SK-MEL-5 (cell line): Measurements from ENCODE around the gene ZSCAN30. TPM values are rescaled to one million over a fixed set of nuclear protein-coding genes. Genes with fewer than 3 reads are reported as not detected.
"Not testable (repeated sequence)": the region's sequence is repeated elsewhere in the genome, so short reads cannot be mapped to it uniquely, and the experiment has no call there.

Experiments used
- DNase-seq: peaks from one replicate; pipeline ENCODE4 v3.0.0-alpha.2; 2016; ENCODE audit warnings: low read depth, low spot score
- in situ Hi-C: cut with HindIII; loops from 2 replicates; pipeline ENCODE4 v1.10.0; 2016; ENCODE audit warnings: low sequenced_read_pairs, high pct_unique_total_duplicates, low pct_unique_long_range_greater_than_20kb
- total RNA-seq: library from RNA; depleted of rRNA; stranded (reverse); fragments of >200 nt; shearing (Covaris generic); gene quantifications from 2 replicates; pipeline ENCODE4 v1.2.3, GENCODE V29; 2014

Gene ZSCAN30
- total RNA-seq, 1 experiment from 2014 or later: 3.7 TPM

DNA sequence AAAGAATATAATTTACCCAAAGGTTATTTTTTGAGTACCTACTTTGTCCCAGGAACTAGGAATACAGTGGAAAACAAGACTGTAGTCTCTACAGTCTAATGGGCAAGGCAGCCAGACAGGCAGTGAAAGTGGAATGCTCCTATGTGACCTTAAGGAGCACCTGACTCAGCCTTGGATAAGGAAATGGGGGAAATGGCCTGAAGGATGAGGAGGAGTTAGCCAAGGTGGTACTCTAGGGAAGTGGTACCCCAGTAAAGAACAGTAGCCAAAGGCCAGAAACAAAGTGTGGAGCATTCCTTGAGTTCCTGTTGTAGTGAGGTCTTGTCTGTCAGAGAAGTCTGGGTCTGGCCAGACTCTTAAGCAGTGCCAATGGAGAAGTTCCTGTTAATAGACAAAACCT lies 43.2 kb downstream of the ZSCAN30 start:
- in situ Hi-C loops: loop anchor here (25.0 kb wide), 1 partner anchor 90 kb away; the partner anchor contains the start of gene ZNF24

DNA sequence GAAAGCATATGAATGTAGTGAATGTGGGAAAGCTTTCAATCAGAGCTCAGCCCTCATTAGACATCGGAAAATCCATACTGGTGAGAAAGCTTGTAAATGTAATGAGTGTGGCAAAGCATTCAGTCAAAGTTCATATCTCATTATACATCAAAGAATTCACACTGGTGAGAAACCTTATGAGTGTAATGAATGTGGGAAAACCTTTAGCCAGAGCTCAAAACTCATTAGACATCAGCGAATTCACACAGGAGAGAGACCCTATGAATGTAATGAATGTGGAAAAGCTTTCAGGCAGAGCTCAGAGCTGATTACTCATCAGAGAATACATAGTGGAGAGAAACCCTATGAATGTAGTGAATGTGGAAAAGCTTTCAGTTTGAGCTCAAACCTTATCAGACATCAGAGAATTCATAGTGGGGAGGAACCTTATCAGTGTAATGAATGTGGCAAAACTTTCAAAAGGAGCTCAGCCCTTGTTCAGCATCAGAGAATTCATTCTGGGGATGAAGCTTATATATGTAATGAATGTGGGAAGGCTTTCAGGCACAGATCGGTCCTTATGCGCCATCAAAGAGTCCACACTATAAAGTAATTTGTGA lies 44.2 kb downstream of the ZSCAN30 start:
- in situ Hi-C loops: loop anchor here (25.0 kb wide), 1 partner anchor 91 kb away; the partner anchor contains the start of gene ZNF24
- no peak for DNase-seq

More for the DNA sequence above, 43.2 kb downstream of the ZSCAN30 start:
- DNase-seq: no peak

DNA sequence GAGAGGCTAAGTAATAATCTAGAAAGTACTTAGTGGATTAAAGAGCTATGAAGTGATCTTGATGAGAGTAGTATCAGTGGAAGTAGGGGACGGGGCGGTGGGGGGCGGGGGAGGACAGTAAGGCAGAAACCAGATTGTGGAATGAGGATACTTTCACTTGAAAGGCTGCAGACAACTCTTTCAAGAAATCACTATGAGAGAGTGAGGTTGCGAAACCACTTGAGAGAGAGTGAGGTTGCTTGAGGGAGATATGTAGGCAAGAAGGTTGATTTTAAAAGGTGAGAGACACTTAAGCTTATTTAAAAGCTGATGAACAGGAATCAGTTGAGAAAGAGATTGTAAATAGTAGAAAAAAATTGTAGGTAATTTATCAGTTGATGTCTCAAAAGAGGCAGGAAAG lies 45.4 kb downstream of the ZSCAN30 start:
- in situ Hi-C loops: loop anchor here (25.0 kb wide), 1 partner anchor 93 kb away; the partner anchor contains the start of gene ZNF24
- no peak for DNase-seq

DNA sequence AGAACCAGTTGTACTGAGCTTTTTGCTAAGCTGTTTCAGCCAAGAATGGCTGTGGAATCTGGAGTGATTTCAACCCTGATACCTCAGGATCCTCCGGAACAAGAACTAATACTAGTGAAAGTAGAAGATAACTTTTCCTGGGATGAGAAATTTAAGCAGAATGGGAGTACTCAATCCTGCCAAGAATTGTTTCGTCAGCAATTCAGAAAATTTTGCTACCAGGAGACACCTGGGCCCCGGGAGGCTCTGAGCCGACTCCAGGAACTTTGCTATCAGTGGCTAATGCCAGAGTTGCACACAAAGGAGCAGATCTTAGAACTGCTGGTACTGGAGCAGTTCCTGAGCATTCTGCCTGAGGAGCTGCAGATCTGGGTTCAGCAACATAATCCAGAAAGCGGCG lies 47.6 kb downstream of the ZSCAN30 start:
- in situ Hi-C loops: loop anchor here (25.0 kb wide), 1 partner anchor 95 kb away; the partner anchor contains the start of gene ZNF24

DNA sequence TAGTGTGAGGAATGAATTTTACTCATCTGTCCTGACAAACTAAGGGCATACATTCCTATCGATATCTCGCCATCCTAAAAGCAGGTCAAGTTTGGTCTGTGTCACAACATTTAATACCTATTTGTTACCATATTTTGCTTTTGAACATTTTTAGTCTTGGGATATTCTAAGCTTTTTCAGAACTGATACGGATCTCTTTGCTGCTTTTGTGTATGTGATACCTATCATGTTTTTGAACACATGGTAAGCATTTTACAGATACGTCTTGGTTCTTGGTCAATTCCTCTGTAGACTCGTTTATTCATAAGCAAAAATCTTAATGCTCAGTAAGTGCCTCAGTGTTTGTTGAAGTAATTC lies 48.6 kb downstream of the ZSCAN30 start:
- no peak for DNase-seq
- in situ Hi-C loops: loop anchor here (25.0 kb wide), 1 partner anchor 96 kb away; the partner anchor contains the start of gene ZNF24

More for the DNA sequence above, 47.6 kb downstream of the ZSCAN30 start:
- DNase-seq: no peak

DNA sequence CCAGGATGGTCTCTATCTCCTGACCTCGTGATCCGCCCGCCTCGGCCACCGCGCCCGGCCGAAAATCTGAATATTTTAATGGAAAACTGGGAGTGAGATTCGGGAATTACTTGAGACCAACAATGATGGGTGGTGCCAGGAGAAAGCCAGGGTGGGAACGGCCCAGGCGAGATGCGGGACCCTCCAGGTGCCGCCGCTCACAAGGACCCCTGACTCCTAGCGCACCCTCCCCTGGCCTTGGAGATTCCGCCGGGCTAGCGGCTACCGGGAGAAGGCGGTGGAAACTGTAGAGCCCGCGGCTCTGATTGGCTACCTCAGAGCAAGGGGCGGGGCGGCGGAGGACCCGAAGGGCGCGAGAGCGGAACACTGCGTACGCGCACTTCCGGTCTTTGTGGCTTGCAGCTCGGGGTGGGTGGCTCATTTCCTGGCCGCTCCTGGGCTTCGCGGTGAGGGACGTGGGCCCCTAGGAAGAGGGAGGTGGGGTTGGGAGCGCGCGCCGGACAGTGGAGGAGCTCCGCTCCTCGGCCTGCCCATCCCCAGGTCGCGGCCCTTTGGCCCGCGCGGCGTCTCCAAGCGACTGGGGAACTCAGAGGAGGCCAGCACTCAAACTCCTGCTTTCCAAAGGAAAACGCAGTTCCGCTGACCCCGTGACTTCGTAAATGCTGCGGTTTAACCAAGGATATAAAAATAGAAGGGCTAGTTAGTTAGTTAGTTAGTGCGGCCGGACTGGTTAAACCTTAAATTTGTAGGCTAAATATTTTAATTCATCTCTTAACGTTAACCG lies 49.2 kb downstream of the ZSCAN30 start, which contains the start of gene ZNF397:
Gene ZNF397 (plus strand): TSS at position 371 of the 784 bp plus-strand sequence. CDS start 1,437 bp downstream, outside the sequence.
- DNase-seq: peak; percentile 95
- in situ Hi-C loops: loop anchor here (25.0 kb wide), 1 partner anchor 96 kb away; the partner anchor contains the start of gene ZNF24

DNA sequence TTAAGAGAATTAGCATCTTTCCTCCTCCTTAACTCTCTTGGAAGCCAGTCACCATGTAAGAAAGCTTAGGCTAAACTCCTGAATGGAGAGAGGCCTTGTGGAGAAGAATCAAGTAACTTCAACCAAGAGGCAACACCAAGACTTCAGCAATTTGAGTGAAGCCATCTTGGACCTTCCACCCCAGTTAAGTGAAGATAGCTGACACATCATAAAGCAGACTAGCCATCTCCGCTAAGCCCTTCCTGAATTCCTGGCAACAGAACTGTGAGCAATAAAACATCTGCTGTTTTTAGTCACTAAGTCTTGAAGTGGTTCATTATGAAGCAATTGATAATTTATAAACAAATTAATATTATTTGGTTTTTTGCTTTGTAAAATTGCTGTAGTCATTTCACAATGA lies 50.7 kb downstream of the ZSCAN30 start:
- in situ Hi-C loops: loop anchor here (25.0 kb wide), 1 partner anchor 98 kb away; the partner anchor contains the start of gene ZNF24
- no peak for DNase-seq

DNA sequence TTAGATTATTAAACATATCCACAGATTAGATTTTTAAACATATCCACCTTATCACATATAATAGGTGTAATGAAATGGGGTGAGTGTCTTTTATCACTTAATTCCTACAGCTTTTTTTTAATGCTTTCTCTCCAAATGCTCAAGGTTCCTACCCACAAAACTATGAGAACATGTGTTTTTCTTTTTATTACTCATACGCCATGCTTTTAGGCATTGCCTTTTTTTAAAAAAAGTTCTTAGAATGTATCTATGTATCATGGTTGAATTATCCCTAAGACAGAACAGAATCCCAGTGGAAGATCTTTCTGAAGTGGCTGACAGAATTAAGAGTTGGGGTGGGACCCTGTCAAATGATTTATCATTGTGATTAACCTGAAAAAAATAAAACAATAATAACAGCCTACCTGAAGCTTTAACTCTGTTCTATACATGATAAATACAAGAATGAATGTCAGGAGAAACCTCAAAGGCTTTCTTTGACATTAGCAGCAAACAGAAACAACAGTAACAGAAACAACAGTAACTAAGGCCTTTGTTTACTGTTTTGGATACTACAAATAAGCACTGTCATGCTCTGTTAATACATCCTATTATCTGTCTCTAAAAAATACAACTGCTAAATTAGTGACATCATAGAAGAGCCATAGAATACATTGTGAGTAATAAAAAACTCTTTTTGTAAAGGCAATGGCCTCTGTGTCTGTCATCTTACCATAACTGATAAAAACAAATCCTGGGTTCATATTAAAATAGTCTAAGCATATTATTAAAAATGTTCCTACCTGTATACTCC lies 53.3 kb downstream of the ZSCAN30 start:
- peak; percentile 41 for DNase-seq
- in situ Hi-C loops: loop anchor here (25.0 kb wide), 1 partner anchor 101 kb away; the partner anchor contains the start of gene ZNF24

DNA sequence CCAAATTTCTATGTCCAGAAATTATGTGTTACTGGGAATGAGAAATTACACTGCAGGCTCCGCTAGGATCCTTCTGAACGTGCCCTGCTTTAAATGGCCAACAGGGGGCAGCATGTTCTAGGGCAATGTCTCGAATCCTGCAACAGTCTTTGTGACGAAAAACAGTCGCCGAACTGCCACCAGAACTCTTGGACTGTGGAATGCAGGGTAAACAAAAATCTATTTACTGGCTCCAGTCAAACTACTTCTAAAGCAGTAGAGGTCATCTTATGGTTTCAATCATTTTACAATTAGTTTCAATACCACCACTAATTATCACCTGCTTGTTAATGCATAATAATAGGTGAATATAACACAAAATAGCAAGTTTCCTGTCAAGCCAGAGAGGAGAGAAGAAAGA lies 59.0 kb downstream of the ZSCAN30 start:
- in situ Hi-C loops: loop anchor here (25.0 kb wide), 1 partner anchor 106 kb away; the partner anchor contains the start of gene ZNF24
- peak; percentile 79 for DNase-seq

DNA sequence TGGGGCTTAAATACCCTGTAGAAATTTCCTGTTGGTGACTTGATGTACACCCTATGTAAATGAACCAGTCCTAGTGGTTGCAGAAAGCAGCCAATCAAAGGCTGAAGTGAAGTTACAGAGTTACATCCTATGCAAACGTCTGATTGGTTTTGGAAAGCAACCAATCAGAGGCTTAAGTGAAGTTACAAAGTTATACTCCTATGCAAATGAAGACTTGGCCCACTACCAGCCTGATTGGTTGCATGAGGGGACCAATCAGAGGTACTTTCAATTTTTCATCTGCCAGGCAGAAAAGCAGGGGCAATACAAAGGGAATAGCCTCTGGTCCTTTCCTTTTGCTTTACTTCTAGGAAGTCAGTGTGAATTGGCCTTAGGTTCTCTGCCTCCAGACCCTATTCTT lies 62.8 kb downstream of the ZSCAN30 start:
- in situ Hi-C loops: loop anchor here (25.0 kb wide), 1 partner anchor 110 kb away; the partner anchor contains the start of gene ZNF24
- peak; percentile 16 for DNase-seq

DNA sequence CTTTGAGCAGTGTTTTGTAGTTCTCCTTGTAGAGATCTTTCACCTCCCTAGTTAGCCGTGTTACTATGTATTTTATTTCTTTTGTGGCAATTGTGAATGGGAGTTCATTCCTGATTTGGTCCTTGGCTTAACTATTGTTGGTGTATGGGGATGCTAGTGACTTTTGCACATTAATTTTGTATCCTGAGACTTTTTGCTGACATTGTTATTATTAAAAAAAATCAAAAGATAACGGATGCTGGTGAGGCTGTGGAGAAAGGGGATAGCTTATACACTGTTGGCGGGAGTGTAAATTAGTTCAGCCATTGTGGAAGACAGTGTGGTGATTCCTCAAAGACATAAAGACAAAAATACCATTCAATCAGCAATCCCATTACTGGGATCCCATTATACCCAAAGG lies 66.2 kb downstream of the ZSCAN30 start:
- DNase-seq: no peak
- in situ Hi-C loops: no loop called here

DNA sequence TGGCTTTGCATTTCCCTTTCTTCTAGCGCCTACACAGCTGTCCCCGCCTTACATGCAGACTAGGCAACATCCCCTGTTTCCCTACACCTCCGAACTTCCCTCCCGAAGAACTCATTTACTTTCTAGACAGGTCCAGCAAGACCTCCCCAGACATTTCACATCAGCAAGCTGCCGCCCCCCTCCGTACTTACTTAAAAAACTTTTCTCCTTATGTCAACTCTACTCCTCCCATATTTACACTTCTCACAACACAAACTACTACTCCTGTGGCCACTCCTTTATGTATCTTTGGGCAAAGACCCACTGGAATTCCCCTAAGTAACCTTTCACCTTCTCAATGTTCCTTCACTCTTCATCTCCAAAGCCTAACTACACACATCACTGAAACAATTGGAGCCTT lies 69.6 kb downstream of the ZSCAN30 start:
- no peak for DNase-seq
- in situ Hi-C loops: no loop called here

DNA sequence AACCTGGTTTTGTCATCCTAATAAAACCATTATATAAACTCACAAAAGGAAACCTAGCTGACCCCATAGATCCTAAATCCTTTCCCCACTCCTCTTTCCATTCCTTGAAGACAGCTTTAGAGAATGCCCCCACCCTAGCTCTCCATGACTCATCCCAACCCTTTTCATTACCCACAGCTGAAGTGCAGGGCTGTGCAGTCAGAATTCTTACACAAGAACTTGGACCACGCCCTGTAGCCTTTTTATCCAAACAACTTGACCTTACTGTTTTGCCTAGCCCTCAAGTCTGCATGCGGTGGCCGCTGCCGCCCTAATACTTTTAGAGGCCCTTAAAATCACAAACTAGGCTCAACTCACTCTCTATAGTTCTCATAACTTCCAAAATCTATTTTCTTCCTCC lies 70.7 kb downstream of the ZSCAN30 start:
- DNase-seq, in situ Hi-C loops: not testable (repeated sequence)

DNA sequence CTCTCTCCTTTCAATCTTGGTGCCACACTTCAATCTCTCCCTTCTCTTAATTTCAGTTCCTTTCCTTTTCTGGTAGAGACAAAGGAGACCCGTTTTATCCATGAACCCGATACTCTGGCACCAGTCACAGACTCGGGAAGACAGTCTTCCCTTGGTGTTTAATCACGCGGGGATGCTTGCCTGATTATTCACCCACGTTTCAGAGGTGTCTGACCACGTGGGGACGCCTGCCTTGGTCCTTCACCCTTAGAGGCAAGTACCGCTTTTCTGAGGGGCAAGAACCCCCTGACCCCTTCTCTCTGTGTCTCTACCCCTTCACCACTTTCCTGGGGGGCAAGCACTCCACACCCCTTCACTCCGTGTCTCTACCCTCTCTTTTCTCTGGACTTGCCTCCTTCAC lies 73.4 kb downstream of the ZSCAN30 start:
- DNase-seq, in situ Hi-C loops: not testable (repeated sequence)

DNA sequence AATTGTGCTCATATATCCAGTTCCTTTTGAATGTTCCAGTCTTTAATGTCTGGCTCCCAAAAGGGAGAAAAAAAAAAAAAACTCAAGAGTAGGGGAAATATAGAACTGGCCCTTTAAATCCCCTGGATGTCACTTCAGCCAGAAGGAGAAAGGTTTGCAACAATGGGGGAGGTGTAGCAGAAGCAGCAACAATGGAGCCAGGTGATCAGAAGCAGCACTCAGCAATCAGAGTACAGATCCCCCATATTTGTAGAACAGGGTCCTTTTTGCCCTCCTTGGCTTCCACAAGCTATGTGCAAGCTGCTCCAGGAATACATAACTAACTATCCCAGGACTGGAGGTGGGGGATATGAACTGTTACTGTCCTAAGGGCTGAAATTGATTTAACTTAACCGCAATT lies 75.0 kb downstream of the ZSCAN30 start:
- in situ Hi-C loops: no loop called here
- DNase-seq: no peak

DNA sequence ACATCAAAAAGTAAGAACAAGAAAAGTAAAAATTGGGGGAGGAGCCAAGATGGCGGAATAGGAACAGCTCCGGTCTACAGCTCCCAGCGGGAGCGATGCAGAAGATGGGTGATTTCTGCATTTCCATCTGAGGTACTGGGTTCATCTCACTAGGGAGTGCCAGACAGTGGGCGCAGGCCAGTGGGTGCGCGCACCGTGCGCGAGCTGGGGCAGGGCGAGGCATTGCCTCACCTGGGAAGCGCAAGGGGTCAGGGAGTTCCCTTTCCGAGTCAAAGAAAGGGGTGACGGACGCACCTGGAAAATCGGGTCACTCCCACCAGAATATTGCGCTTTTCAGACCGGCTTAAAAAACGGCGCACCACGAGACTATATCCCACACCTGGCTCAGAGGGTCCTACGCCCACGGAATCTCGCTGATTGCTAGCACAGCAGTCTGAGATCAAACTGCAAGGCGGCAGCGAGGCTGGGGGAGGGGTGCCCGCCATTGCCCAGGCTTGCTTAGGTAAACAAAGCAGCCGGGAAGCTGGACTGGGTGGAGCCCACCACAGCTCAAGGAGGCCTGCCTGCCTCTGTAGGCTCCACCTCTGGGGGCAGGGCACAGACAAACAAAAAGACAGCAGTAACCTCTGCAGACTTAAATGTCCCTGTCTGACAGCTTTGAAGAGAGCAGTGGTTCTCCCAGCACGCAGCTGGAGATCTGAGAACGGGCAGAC lies 84.1 kb downstream of the ZSCAN30 start:
- in situ Hi-C loops, DNase-seq: not testable (repeated sequence)

DNA sequence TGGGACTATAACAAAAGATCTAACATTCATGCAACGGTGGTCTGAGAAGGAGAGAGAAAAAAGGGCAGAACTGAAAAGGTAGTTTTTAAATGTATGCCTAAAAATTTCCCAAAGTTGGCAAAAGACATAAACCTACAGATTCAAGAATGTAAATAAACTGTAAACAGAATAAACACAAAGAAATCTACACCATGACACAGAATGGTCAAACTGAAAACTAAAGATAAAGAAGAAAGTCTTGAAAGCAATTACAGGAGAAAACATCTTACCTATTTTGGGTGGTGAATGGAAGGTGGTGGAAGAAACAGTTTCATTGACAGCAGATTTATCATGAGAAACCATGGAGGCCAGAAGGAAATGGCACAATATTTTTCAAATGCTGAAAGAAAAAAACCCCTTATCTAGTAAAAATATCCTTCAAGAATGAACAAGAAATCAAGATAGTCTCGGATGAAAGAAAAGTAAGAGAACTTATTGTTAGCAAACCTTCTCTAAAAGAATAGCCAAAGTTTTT lies 84.8 kb downstream of the ZSCAN30 start:
- in situ Hi-C loops: no loop called here
- no peak for DNase-seq
